Occipital lobe (tissue), 2 donors: ENCODE results near the gene DPEP3. TPM values are rescaled to one million over a fixed set of nuclear protein-coding genes. Genes with fewer than 3 reads are reported as not detected.
A peak's percentile ranks its signal among the peaks of the same experiment; 100 is the strongest.
"Not testable (repeated sequence)": the region's sequence is repeated elsewhere in the genome, so short reads cannot be mapped to it uniquely, and the experiment has no call there.

Experiments
- DNase-seq: peaks from one replicate; lab custom pipeline; 2025; lab: John Stamatoyannopoulos, UW
- total RNA-seq: library from RNA; depleted of rRNA; stranded (reverse); fragments of >200 nt; gene quantifications from one replicate; pipeline ENCODE4 v1.2.3, GENCODE V29; 2014

DPEP3 gene, protein sequence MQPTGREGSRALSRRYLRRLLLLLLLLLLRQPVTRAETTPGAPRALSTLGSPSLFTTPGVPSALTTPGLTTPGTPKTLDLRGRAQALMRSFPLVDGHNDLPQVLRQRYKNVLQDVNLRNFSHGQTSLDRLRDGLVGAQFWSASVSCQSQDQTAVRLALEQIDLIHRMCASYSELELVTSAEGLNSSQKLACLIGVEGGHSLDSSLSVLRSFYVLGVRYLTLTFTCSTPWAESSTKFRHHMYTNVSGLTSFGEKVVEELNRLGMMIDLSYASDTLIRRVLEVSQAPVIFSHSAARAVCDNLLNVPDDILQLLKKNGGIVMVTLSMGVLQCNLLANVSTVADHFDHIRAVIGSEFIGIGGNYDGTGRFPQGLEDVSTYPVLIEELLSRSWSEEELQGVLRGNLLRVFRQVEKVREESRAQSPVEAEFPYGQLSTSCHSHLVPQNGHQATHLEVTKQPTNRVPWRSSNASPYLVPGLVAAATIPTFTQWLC
- not detected for total RNA-seq

- DNase-seq = no peak
These were observed at the start of gene DPEP3 for GRCh38 chr16:67979955-67980678. Gene DPEP3 (minus strand): TSS chr16:67980499. CDS start chr16:67980380, 119 bp downstream.

DNA sequence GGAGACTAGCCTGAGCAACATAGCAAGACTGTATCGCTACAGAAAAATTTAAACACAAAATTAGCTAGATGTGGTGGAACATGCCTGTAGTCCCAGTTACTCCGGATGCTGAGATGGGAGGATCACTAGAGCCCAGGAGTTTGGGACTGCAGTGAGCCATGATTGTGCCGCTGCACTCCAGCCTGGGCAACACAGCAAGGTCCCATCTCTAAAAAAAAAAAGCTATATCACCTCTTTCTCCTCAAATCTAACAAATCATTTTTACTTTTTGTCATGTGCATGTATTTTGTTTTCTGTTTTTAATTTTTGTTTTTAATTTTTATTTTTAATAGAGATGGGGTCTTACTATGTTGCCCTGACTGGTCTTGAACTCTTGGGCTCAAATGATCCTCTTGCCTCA is 48.7 kb upstream of the DPEP3 start:
- DNase-seq = no peak

DNA sequence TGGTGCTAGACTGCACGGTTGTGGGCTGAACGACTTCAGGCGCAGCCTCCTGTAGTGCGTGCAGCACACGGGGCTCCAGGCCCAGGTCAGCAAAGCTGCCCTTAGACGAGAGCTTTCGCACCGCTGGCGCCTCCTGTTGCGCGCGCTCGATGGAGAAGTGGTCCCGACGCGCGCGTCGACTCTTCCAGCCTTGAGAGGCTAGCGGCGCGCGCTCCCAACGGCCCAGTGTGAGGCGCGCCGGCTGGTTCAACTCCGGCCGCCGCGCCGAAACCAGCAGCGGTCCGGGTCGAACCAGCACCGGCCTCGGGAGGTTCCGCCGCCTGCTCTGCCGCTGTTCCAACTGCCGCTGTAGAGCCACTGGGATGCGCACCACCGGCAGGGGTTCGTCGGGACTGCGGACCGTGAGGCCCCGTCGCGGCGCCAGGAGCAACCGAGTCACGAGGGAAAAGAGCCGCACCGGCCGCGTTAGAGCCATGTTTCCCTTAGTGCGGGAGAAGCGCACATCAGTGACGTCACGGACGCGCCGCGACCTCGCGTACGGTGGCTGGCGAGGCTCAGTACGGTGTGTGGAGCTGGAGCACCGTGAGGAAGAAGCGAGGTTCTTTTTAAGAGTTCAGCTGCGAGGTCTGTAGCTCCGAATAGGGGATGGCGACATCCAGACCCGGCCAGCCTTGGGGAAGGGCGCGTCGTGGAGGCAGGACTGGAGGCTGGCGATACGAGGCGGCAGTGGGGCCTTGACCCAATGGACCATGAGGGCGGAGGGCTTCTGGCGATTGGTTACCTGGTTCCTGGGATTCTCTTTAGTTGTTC is 42.6 kb upstream of the DPEP3 start, which contains the start of the genes DDX28 and DUS2:
TSS of gene DDX28 (minus strand) at position 505 of the 810 bp plus-strand sequence. CDS start at position 475, 30 bp downstream.
TSS of gene DUS2 (plus strand) at position 557 of the 810 bp plus-strand sequence. CDS start 14,740 bp downstream, outside the sequence.
- DNase-seq = peak; percentile 86

GRCh38 chr16:68022278-68022727 is 42.0 kb upstream of the DPEP3 start:
- no peak for DNase-seq

DNA sequence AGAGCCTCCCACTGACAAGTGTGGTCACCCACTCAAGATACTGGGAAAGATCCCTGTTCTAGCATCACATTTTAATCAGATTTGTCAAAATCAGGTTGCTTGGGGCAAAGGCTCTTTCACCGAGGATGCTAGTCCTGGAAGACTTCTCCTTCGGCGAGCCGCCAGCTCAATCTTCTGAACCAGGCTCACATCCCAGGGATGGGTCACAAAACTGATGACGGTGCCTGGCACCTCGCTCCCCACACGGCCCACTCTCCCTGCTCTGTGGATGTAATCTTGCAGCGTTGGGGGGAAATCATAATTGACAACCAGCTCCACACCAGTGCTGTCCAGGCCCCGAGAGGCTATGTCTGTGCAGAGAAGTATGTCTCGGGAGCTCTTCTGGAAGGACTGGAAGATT is 41.2 kb upstream of the DPEP3 start:
- DNase-seq = no peak

DNA sequence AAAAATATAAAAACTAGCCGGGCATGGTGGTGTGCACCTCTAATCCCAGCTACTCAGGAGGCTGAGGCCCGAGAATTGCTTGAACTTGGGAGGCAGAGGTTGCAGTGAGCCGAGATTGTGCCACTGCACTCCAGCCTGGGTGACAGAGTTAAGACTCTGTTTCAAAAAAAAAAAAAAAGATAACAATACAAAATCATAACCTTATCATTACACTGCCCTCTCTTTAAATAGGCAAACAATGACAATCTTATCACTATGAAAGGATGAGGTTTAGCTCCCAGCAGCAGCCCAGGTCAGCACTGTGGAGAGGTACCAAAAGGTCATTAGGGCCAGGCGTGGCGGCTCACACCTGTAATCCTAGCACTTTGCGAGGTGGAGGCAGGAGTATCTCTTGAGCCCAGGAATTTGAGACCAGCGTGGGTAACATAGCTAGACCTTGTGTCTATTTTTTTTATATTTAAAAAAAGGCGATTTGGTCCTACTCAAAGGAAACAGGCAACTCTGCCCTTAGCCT is 38.9 kb upstream of the DPEP3 start:
- DNase-seq = no peak

GRCh38 chr16:68015681-68016080 is 35.4 kb upstream of the DPEP3 start, which contains the start of gene DPEP2NB:
Gene DPEP2NB (minus strand): TSS chr16:68015911. CDS start chr16:68015770, 141 bp downstream.
- DNase-seq = no peak

DNA sequence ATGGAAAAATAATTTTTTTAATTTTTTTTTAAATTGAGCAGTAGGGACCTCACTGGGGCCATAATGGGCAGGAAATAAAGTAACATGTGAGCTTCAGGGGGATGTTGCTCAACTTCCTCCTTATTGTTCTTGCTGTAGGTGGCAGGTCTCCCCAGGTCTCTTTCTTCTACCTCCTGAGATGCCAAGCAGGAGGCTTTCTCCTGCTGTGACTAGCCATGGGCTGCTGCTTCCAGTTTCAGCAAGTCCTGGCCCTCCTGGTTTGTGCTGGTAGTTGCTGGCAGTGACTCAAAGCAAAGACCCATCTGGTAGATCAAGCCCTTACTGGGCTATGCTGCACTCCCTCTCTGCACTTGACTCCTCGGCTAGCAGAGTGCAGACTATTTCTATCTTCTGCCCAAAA is 33.1 kb upstream of the DPEP3 start:
- no peak for DNase-seq

GRCh38 chr16:68009872-68010271 is 29.6 kb upstream of the DPEP3 start:
- not testable (repeated sequence) for DNase-seq

GRCh38 chr16:68009157-68009735 is 28.9 kb upstream of the DPEP3 start:
- no peak for DNase-seq

DNA sequence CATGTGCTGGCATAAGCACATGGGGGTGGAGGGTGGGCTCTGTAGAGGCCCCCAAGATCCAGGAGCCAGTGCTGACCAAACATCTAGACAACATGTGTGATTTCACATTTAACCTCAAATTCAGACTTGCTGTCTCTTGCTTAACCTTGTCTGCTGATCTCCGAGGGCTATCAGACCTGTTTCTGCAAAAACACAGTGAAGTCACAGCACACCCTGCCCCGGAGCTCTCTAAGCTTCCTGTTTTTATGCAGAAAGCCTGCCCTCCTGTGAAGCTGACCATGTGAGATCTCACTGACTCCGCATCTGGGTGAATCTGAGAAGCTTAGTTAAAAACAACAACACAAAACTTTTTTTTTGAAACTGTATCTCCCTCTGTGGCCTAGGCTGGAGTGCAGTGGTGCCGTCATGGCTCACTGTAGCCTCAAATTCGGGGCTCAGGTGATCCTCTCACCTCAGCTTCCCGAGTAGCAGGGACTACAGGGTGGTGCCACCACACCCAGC is 25.5 kb upstream of the DPEP3 start:
- DNase-seq = no peak

- DNase-seq = no peak
These were observed 24.9 kb upstream of the DPEP3 start for GRCh38 chr16:68005211-68005610.

DNA sequence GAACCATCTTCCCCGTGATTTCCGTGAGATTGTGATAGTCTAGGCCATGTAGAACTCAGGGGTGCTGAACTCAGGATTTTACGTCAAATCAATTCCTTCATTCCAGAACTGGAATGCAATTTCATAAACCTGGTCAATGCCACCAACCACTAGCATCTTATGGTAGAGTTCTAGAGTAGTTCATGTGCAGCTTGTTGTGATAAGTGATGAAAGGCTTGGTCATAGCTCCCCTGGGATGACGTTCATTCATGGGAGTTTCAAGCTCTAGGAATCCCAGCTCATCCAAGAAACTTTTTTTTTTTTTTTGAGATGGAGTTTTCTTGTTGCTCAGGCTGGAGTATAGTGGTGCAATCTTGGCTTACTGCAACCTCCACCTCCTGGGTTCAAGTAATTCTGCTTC is 22.7 kb upstream of the DPEP3 start:
- no peak for DNase-seq

- DNase-seq = no peak
These were observed 20.2 kb upstream of the DPEP3 start for GRCh38 chr16:68000450-68000849.

DNA sequence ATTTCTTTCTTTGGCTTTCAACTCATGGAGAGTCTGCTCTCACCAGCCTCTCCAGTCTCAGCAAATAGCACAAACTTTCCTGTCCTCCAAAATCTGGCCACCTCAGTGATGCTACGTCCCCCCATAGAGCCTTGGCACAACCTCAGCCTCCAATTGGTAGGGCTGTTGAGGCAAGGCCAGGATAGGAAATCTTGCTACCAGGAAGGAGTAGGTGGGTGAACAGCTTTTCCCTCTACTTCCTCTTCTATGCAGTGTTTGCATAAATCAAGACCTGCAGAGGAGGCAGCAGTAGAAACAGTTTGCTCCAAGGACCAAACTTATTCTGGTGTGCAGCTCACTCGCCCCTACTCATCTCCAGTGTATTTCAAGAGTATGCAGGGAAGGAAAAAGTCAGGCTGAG is 19.7 kb upstream of the DPEP3 start:
- no peak for DNase-seq

- DNase-seq = not testable (repeated sequence)
These were observed 18.7 kb upstream of the DPEP3 start, which contains the start of gene DPEP2 for GRCh38 chr16:67998779-67999688. Gene DPEP2 (minus strand): TSS chr16:67999484. CDS start chr16:67993212, 6,272 bp downstream.

DNA sequence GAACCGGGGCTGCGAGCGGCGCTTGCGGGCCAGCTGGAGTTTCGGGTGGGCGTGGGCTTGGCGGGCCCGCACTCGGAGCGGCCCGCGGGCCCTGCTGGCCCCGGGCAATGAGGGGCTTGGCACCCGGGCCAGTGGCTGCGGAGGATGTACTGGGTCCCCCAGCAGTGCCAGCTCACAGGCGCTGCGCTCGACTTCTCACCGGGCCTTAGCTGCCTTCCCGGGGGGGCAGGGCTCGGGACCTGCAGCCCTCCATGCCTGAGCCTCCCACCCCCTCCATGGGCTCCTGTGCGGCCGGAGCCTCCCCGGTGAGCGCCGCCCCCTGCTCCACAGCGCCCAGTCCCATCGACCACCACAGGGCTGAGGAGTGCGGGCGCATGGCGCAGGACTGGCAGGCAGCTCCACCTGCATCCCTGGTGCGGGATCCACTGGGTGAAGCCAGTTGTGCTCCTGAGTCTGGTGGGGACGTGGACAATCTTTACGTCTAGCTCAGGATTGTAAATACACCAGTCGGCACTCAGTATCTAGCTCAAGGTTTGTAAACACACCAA is 18.0 kb upstream of the DPEP3 start:
- DNase-seq = not testable (repeated sequence)

- no peak for DNase-seq
These were observed 16.4 kb upstream of the DPEP3 start for GRCh38 chr16:67996666-67997065.

DNA sequence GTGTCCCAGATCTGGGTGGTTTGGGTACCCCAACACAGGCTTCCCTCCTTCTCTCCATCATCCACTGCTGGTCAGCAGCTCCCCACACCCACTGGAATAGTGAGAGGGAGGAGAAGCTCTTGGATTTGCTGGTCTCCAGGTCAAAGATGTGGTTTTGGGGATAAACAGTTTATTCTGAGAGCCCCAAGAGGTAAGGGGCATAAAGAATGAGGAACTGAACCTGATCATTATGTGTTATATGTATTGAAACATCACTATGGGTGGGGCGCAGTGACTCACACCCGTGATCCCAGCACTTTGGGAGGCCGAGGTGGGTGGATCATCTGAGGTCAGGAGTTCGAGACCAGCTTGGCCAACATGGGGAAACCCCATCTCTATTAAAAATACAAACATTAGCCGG is 15.1 kb upstream of the DPEP3 start:
- DNase-seq = no peak
